ENCODE measurements around the gene DNAJB11.
"Not testable (repeated sequence)": the region's sequence is repeated elsewhere in the genome, so short reads cannot be mapped to it uniquely, and the experiment has no call there.

The DNAJB11 gene

GRCh38 chr3:186620213-186621092, 49.9 kb downstream of the DNAJB11 start:
- no peak for DNase-seq

GRCh38 chr3:186621894-186622650, 51.6 kb downstream of the DNAJB11 start:
- no peak for DNase-seq

DNA sequence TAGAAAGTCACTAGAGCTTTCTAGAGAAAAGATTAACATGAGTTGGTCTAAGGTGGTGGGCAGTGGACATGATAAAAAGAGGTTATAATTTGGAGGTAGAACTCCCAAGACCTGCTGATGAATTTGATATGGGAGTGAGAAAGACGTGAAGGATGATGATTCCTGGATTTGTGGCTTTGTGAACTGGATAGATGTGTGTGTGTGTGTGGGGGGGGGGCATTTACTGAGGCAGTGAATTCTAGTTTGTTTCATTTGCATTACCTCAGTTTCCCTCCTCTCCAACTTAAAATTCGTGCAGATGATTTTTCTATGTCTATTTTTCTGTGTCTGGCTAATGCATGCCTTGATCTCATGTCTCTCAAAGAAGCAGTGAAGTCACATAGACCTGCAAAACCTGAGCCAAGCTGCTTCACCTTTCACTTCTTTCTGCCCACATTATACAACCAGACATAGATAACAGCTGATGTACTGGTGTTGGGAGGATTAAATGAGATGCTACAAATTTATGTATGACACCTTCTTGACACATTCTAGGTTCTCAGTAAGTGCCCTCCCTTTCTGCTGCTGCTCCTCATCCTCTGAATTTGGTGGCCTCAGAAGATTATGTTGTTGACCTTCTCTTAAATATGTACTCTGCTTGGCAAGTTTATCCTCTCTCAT, 52.3 kb downstream of the DNAJB11 start:
- no peak for DNase-seq

GRCh38 chr3:186624598-186624997, 54.1 kb downstream of the DNAJB11 start:
- DNase-seq = no peak

- no peak for DNase-seq
These were observed 55.1 kb downstream of the DNAJB11 start for GRCh38 chr3:186625600-186626042.

DNA sequence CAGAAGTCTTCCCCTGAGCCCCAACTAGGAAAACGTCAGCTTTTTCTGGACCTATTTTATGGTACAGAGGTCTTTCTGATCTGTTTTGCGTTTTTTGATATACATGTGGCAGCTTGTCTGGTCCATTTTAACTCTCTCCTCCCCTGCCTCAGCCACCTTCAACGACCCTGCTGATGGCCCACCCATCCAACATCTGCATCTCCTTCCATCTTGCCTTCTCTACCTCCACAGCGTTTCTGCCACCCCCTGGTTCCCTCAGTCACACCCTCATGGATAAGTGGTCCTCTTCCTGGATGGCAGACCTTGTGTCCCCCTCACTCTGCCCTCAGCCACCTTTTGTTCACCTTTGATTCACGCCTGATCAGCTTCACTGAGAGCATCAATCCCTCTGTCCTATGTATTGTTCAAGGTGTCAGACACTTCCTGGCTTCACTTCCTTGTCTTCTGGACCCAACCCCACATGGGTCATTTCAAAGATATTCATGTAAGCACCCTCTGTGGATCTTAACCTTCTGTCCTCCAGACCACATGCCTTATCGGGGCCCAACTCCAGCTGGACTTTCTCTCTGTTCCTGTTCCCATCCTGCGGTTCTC, 55.8 kb downstream of the DNAJB11 start:
- DNase-seq = no peak

DNA sequence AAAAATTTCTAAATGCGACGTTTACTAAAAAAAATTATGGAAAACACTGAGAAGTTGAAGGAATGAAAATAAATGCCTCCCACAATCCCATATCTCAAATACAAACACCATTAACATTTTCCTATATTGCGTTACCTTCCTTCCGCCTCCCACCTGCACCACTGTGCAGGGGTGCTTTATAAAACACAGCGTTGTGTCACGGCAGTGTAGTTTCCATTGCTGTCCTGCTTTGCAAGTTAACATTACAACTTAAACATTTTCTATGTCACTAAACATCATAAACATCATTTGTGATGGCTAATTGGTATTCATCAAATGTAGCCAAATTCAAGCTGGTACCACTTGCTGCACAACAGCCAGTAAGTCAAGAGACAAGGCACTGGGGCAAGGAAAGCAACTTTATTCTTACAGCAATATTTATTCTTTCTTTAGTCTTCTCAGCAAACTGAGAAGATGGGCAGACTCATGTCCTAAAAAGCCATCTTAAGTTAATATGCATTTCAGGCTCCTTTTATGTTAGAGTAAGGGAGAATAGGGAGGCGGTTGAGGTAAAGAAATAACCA, 57.4 kb downstream of the DNAJB11 start:
- DNase-seq = no peak

GRCh38 chr3:186628756-186629155, 58.2 kb downstream of the DNAJB11 start:
- no peak for DNase-seq

- DNase-seq = no peak
These were observed 60.6 kb downstream of the DNAJB11 start for GRCh38 chr3:186630950-186631641.

- DNase-seq = no peak
These were observed 63.0 kb downstream of the DNAJB11 start for GRCh38 chr3:186633481-186633880.

DNA sequence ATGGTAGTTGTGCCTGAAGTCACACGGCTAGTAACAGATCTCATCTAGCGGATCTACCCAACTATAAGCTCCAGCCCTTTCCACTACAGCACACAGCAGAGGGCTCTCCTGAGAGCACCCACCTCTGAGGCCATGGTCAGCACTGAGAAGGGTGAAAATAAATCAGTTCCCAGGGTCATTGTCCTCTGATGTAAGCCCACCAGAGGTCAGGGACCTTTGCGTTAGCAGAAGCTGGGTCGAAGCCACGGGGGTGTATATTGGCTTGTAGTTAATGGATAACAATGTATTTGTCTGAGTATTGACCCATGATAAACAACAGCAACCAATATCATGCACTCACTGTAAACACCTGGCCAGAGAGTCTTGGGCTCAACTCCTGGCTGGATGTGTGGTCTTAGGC, 63.7 kb downstream of the DNAJB11 start:
- not testable (repeated sequence) for DNase-seq

Data from NCI-H510A (cell line).